Activated CD8-positive, alpha-beta memory T cell treated with anti-CD3 and anti-CD28 coated beads for 4 hours (primary cell): Measurements from ENCODE around the gene PTGR2.
"Not testable (repeated sequence)": the region's sequence is repeated elsewhere in the genome, so short reads cannot be mapped to it uniquely, and the experiment has no call there.

Source experiments
- DNase-seq, 2 donors: peaks; one replicate each; pipeline ENCODE4 v3.0.0-alpha.2; 2020; ENCODE audit warnings: low read depth in 2 of 2

Gene PTGR2

DNA sequence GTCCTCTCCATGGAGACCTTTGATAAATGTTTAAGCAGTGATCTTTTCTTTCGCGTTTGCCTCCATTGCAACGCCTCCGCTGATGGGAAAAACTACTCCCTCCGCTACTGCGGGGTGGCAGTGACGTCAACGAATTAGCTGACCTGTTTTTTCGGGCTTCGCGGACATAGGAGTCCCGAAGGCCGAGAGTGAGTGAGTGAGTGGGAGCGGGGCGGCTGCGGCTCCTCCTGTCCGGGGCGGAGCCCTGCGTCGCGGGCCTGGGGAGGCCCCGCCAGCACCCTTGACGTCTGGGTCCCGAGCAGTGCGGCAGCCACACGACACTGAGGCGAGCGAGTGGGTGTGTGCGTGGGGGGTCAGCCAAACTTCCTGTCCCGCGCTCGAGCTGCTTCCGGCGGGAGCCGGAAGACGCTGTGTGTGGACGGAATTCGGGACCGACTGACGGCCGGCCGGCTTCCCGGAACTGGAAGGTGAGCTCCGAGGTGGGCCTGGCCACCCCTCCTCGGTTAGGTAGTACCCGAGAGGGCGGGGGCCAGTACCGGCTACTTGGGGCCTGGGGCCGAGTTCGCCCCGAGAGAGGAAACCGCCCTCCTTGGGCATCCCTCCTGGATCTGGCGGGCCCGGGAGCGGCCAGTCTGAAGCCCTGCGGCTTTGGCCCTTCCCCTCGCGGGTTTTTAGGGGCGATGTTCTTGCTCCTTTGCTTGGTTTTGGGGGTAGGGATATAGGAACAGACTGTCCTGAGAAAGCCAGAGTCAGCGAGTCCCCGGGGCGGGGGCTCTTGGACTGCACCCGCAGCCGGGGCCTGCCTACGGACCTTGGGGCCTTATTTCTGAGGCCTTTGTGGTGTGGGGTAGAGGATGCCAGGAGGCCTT, 35.1 kb downstream of the PTGR2 start, which contains the start of gene ZNF410:
Gene ZNF410, plus strand, starts transcription at position 411 of the 869 bp plus-strand sequence. CDS start 5,317 bp downstream, outside the sequence.
- peak; percentile 85 to 86 for DNase-seq

DNA sequence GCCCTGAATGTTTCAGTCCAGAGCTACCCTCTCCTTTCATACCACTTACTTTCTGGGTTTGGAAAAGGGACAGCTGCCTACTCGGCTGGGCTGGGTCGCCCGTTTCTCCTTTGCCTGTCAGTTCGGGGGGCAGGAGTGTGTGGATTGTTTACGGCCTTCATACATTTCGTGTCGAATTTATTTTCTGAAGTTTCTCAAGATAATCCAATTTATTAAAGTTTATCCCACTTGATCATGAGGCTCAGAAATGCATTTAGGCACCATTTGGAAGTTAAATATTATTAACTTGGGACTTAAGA, 35.6 kb downstream of the PTGR2 start:
- no peak for DNase-seq

DNA sequence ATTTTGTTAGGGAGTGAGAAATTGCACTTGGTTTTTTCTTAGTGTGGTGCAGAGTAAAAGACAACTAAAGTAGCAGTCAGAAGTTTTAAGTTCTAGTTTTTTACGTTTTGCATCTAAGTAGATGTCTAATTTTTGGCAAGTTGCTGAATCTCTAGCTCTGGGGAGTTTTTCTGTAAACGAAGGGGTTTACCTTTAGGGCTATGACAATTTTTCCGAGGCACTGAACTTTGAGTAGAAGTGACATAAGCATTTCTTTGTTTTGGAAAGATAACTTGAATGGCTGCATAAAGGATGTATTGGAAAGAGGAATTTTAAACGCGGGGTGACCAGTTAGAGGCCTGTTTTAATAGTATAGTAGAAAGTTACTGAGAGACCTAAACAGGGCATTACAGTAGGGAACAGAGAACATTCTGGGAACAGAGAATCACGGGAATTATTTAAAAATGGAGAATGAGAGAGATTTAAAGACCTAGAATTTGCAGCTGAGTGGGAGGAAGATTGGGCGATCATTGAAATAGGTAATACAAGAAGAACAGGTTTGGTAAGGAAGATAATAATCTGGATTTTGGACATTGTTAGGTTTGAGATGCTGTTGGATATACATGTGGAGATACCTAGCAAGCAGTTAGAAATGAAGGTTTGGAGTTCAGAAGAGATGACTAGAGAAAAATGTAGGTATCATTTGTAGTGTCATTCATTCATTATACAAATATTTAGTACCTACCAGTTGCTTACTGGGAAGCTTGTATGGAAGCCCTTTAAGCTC, 36.2 kb downstream of the PTGR2 start:
- no peak for DNase-seq

DNA sequence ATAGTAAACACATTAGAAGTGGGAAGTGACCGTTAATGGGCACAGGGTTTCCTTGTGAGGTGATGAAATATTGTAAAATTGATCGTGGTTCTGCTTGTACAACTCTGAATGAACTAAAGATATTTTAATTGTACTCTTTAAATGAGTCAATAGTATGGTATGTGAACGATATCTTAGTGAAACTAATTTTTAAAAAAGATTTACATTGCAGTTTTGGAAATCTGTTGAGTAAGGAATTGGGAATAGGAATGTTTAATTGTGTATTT, 36.8 kb downstream of the PTGR2 start:
- DNase-seq, result no peak

DNA sequence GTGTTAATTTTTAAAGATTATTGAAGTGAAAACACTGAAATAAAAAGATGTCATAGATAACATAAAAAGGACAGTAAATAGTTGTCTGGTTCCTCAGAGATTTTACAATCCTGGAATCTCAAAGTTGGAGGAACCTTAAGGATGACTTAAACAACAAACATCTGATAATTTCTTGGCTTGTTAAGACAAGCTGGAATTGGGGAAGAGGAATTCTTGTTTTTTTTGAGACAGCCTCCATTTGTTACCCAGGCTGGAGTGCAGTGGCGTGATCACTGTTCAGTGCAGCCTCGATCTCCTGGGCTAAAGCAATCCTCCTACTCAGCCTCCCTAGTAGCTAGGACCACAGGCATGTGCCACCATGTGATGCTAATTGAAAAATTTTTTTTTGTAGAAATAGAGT, 37.3 kb downstream of the PTGR2 start:
- DNase-seq, result no peak

DNA sequence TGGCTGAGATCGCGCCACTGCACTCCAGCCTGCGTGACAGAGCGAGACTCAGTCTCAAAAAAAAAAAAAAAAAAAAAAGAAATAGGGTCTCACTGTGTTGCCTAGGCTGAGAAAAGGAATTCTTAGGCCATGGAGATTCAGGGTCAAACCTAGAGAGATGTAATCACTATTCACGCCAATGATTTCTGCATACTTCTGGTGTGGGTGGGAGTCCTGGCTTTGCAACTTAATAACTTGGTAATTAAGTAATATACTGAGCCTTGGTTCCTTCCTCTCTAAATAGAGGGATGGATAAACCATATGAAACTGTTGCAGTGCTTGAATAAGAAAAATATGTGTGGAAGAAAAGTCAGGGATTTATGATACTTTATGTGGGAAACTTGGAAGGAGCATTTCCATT, 37.7 kb downstream of the PTGR2 start:
- DNase-seq, result no peak

DNA sequence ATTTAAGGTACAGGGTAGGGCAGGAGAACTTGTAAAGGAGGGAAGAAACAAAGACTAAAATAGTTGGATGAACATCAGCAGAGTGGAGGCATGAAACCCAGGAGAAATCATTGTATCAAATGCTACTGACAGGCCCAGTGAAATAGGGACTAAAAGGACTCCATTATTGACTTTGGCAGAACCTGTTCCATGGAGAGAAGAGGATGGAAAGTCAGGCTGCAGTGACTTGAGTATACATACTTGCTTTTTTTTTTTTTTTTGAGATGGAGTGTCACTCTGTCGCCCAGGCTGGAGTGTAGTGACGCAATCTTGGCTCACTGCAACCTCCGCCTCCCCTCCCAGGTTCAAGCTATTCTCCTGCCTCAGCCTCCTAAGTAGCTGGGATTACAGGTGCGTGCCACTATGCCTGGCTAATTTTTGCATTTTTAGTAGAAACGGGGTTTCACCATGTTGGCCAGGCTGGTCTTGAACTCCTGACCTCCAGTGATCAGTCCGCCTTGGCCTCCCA, 42.6 kb downstream of the PTGR2 start:
- not testable (repeated sequence) for DNase-seq

DNA sequence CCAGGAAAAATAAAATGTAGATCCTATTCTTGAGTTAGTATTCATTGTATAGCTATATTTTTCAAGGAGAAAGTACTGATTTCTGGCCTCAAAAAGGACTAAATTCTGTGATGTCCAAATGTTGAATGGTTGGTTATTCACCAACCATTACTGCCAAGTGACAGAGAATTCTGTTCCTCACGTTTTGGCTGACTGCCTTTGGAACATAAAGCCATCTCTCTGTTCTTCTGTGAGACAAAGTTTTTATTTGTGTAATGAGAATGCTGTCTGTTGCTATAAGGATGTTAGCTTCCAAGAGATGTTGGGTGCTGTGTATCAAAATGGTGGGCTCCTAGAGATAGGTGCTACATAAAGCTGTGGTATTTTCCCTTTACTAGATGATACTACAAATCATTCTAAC, 44.3 kb downstream of the PTGR2 start:
- DNase-seq, result no peak

DNA sequence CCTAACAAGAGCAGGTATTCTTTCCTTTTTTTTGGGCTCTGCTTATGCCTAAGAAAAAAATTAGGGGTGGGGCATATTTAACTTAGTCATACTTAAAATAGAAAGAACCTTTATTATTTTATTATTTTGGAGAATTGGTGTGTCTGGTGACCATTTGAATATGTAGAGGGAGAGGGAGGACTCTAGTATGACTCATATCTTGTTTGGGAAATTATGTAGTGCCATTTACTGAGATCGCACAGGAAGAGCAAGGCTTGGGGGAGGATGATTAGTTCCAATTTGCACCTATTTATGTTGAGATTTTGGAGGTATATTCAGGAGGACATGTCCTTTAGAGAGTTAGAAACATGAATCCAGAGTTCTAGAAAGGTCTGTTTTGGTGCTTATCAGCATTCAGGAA, 44.9 kb downstream of the PTGR2 start:
- no peak for DNase-seq

DNA sequence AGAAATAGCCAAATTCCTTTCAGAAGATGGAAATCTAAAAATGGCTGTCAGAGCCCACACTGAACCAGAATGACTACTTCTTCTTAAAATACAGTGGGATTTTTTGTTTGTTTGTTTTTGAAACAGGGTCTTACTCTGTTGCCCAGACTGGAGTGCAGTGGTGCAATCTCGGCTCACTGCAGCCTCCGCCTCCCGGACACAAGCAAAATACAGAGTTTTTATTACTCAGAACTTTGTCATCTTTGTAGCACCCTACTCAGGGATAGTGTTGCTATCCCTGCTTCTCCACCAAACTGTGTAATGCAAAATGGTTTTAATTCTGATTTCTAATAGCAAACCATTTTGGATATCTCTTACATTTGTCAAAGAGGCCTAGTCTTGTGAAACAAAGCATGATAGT, 51.4 kb downstream of the PTGR2 start:
- DNase-seq, result no peak

DNA sequence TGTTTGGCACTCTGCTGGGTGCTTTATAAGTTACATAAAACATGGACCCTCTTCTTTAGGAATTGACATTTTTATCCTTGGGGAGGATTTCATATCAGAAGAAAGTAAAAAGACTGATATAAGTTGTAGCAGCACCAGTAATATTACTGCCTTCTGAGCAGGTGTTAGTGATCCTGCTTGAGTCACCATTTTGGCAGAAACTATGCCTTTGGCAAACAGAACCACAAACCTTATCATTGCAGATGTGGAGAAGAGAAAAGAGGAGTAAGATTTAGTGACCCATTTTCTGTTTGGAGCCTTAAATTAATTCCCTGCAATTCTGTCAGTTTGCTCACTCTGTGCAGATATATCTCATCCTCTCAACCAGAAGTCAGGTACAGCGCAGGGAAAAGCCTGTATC, 58.0 kb downstream of the PTGR2 start:
- DNase-seq, result no peak

DNA sequence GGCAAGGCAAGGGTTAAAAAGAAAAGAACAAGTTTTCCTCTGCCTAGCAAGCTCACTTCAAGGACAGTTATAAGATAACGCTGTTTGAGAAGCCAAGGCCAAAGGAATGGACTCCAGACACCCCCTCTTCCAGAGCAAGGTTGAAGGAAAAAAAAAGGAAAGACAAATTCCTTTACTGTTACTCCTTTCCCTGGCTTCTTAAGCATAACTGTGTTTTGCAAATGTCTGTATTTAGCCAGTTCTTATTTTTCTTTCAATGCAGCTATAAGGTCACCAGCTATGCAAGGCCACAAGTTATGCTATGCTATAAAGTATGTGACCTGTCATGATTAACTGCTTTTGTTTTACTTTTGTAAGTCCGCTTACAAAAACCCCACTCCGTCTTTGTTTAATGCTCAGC, 61.6 kb downstream of the PTGR2 start:
- DNase-seq, result no peak

DNA sequence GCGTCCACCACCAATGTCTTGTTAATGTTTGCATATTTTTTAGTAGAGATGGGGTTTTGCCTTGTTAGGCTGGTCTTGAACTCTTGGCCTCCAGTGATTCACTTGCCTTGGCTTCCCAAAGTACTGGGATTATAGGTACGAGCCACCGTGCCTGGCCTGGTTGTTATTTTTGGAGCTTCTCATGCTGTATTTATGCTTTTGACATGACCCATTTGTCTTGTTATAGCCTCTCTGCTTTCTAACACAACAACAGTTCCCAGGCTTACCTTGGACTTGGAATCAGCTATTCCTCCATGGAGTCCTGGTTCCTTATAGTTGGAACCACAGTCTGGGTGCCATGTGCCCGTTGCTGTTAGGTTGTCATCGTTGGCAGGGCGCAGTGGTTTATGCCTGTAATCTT, 64.7 kb downstream of the PTGR2 start:
- no peak for DNase-seq

DNA sequence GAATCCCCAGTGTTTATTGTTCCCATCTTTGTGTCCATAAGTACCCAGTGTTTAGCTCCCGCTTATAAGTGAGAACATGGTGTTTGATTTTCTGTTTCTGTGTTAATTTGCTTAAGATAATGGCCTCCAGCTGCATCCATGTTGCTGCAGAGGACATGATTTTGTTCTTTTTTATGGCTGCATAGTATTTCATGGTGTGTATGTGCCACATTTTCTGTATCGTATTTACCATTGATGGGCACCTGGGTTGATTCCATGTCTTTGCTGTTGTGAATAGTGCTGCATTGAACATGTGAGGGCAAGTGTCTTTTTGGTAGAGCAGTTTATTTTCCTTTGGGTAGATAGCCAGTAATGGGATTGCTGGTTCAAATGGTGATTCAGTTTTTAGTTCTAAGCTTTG, 67.8 kb downstream of the PTGR2 start:
- not testable (repeated sequence) for DNase-seq

DNA sequence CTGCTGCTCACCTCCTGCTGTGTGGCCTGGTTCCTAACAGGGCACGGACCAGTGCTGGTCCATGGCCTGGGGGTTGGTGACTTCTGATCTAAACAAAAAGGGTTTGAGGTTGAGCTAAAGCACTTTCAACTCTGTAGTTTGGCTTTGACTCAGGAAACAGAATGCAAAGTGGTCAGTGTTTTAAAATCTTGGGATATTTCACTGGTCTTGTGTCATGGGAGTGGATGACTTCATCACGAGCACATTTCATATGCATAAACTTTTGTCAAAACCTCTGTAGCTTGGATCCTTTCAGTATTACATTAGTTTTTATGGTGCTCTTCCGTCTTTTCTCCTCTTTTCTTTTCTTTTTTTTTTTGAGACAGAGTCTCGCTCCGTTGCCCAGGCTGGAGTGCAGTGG, 72.7 kb downstream of the PTGR2 start:
- DNase-seq, result no peak
